Prostate gland (tissue), 2 donors: ENCODE results near the gene LUC7L2. TPM values are rescaled to one million over a fixed set of nuclear protein-coding genes. Genes with fewer than 3 reads are reported as not detected.
A peak's percentile ranks its signal among the peaks of the same experiment; 100 is the strongest.
"Not testable (repeated sequence)": the region's sequence is repeated elsewhere in the genome, so short reads cannot be mapped to it uniquely, and the experiment has no call there.

Experiments
- DNase-seq: peaks from one replicate; pipeline ENCODE4 v3.0.0-alpha.2; 2019; ENCODE audit warnings: low spot score
- H3K27ac ChIP-seq, 2 donors: fragments of 200-600 bp; sonication (generic); 2 replicates each; pipeline ENCODE4 v1.5.1; 2017 to 2019
- H3K27me3 ChIP-seq: fragments of 200-600 bp; sonication (generic); replicated peaks from 2 replicates; pipeline ENCODE4 v1.5.1; 2019; ENCODE audit not compliant: insufficient read depth
- H3K36me3 ChIP-seq, 2 donors: fragments of 200-600 bp; sonication (generic); 1 replicate in 1 of 2; 2 replicates in 1 of 2; pipeline versions ENCODE4 v1.5.1 to v1.8.1; 2017 to 2019
- H3K4me1 ChIP-seq: fragments of 200-600 bp; sonication (generic); replicated peaks from 2 replicates; pipeline ENCODE4 v1.5.1; 2019
- H3K4me3 ChIP-seq, 2 donors: fragments of 200-600 bp; sonication (generic); 2 replicates each; pipeline ENCODE4 v1.5.1; 2017 to 2019
- H3K9me3 ChIP-seq: fragments of 200-600 bp; sonication (generic); 2 replicates; pipeline ENCODE4 v1.5.1; 2017
- CTCF ChIP-seq, 4 experiments: fragments of 200-600 bp in 2 of 4; fragments of 450-650 bp in 2 of 4; sonication (generic) in 2 of 4; IDR thresholded peaks; 1 replicate in 3 of 4; 2 replicates in 1 of 4; pipeline ENCODE4 v1.5.1; 2016 to 2019; ENCODE audit warnings: antibody characterized with exemption in 4 of 4, mild to moderate bottlenecking in 2 of 4, moderate library complexity in 2 of 4
- POLR2A ChIP-seq: fragments of 450-650 bp; IDR thresholded peaks from one replicate; pipeline ENCODE4 v1.6.1; 2016; ENCODE audit warnings: antibody characterized with exemption, mild to moderate bottlenecking
- POLR2AphosphoS5 ChIP-seq: sonication (generic); formaldehyde crosslinking; IDR thresholded peaks from one replicate; pipeline ENCODE4 v1.6.1; 2017; ENCODE audit warnings: antibody characterized with exemption
- WGBS: methylation state at CpG from one replicate; pipeline ENCODE4 v1.1.5; 2018; 5-methylcytosine and 5-hydroxymethylcytosine counted together
- intact Hi-C: fragments of 100-400 bp; cut with DNase I; formaldehyde crosslinking; loops from one replicate; pipeline ENCODE4 v1.14.2; 2022
- total RNA-seq, 2 donors: library from RNA; depleted of rRNA; stranded (reverse); fragments of >200 nt; gene quantifications; one replicate each; pipeline ENCODE4 v1.1.0, GENCODE V29; 2016

Gene LUC7L2
- total RNA-seq, 2 donors from 2014 or later, result 71.2 to 81.7 TPM

GRCh38 chr7:139427029-139427420 lies 67.3 kb downstream of the LUC7L2 start:
- intact Hi-C loops, result no loop called here
- Histone ChIP-seq H3K27ac (no peak overlapping the region), H3K27me3 (no peaks in the 10 kb centered on the region), H3K4me1 (peaks cover 16% of the 10 kb centered on the region), H3K36me3 (no peaks in the 10 kb centered on the region), H3K9me3 (no peaks in the 10 kb centered on the region), H3K4me3 (no peak overlapping the region)
- 91% methylated on average over 1 of the region's 1 CpG for WGBS
- no peak for TF ChIP-seq POLR2A
- TF ChIP-seq CTCF (IDR thresholded peaks at IDR 0.05), result no peak
- TF ChIP-seq POLR2AphosphoS5, result no peak
- DNase-seq, result no peak

GRCh38 chr7:139427788-139428187 lies 68.1 kb downstream of the LUC7L2 start:
- TF ChIP-seq CTCF (IDR thresholded peaks at IDR 0.05) (no peak), POLR2A (no peak), POLR2AphosphoS5 (no peak)
- 88% methylated on average over 7 of the region's 7 CpGs for WGBS
- no peaks in the 10 kb centered on the region for H3K27me3 ChIP-seq
- H3K9me3 ChIP-seq, result no peaks in the 10 kb centered on the region
- no peaks in the 10 kb centered on the region for H3K36me3 ChIP-seq
- DNase-seq, result no peak
- intact Hi-C loops, result no loop called here
- H3K4me1 ChIP-seq, result peaks cover 16% of the 10 kb centered on the region
- no peak overlapping the region for H3K4me3 ChIP-seq
- H3K27ac ChIP-seq, result no peak overlapping the region

GRCh38 chr7:139429735-139430134 lies 70.0 kb downstream of the LUC7L2 start:
- intact Hi-C loops, H3K36me3 ChIP-seq, H3K4me3 ChIP-seq, DNase-seq, H3K9me3 ChIP-seq, H3K27me3 ChIP-seq: not testable (repeated sequence)
- Histone ChIP-seq H3K4me1 (peaks cover 19% of the 10 kb centered on the region), H3K27ac (peak overlapping the region; percentile 83 to 88)
- 66% methylated on average over 14 of the region's 14 CpGs for WGBS

GRCh38 chr7:139430443-139430842 lies 70.7 kb downstream of the LUC7L2 start:
- DNase-seq, result no peak
- Histone ChIP-seq H3K4me1 (peaks cover 19% of the 10 kb centered on the region), H3K27ac (peak overlapping the region; percentile 83 to 88), H3K36me3 (no peaks in the 10 kb centered on the region), H3K9me3 (no peaks in the 10 kb centered on the region), H3K4me3 (no peak overlapping the region), H3K27me3 (no peaks in the 10 kb centered on the region)
- TF ChIP-seq POLR2AphosphoS5, result no peak
- no peak for TF ChIP-seq POLR2A
- no peak for TF ChIP-seq CTCF (IDR thresholded peaks at IDR 0.05)
- intact Hi-C loops, result no loop called here
- WGBS, result 74% methylated on average over 4 of the region's 4 CpGs

- peak; percentile 80 for DNase-seq
- H3K36me3 ChIP-seq, result no peaks in the 10 kb centered on the region
- intact Hi-C loops, result no loop called here
- H3K9me3 ChIP-seq, result no peaks in the 10 kb centered on the region
- peak; percentile 95 for TF ChIP-seq POLR2AphosphoS5
- no peak for TF ChIP-seq POLR2A
- WGBS, result 42% methylated on average over 2 of the region's 2 CpGs
- peaks cover 19% of the 10 kb centered on the region for H3K4me1 ChIP-seq
- no peaks in the 10 kb centered on the region for H3K27me3 ChIP-seq
- H3K4me3 ChIP-seq, result no peak overlapping the region
- peak overlapping the region; percentile 83 to 88 for H3K27ac ChIP-seq
Measured at GRCh38 chr7:139431010-139431409, 71.3 kb downstream of the LUC7L2 start.

GRCh38 chr7:139431459-139431858 lies 71.8 kb downstream of the LUC7L2 start:
- DNase-seq, result no peak
- TF ChIP-seq POLR2A (no peak), POLR2AphosphoS5 (no peak), CTCF (IDR thresholded peaks at IDR 0.05) (no peak)
- intact Hi-C loops, result no loop called here
- Histone ChIP-seq H3K4me3 (no peak overlapping the region), H3K27ac (peak overlapping the region; percentile 83 to 88), H3K36me3 (no peaks in the 10 kb centered on the region), H3K27me3 (no peaks in the 10 kb centered on the region), H3K9me3 (no peaks in the 10 kb centered on the region), H3K4me1 (peaks cover 19% of the 10 kb centered on the region)
- 57% methylated on average over 3 of the region's 3 CpGs for WGBS
